Spleen (tissue), 7 donors: ENCODE data around the gene PXT1.

Experiments
- CTCF ChIP-seq, 11 experiments: fragments of 200-600 bp in 7 of 11; fragments of 450-650 bp in 4 of 11; sonication (generic) in 4 of 11; IDR thresholded peaks in 8 of 11; conservative IDR thresholded peaks in 3 of 11; 1 replicate in 7 of 11; 2 replicates in 4 of 11; pipeline versions ENCODE4 v1.4.0 to v1.8.0; 2016 to 2021; ENCODE audit warnings: antibody characterized with exemption in 11 of 11, inconsistent platforms in 4 of 11, mild to moderate bottlenecking in 1 of 11
- POLR2A ChIP-seq, 3 donors: fragments of 450-650 bp; IDR thresholded peaks; one replicate each; pipeline ENCODE4 v1.5.1; 2017; ENCODE audit warnings: antibody characterized with exemption in 3 of 3, mild to moderate bottlenecking in 1 of 3
- POLR2AphosphoS5 ChIP-seq, 3 donors: sonication (generic); formaldehyde crosslinking; IDR thresholded peaks; one replicate each; pipeline ENCODE4 v1.5.1; 2017; ENCODE audit warnings: antibody characterized with exemption in 3 of 3
- donor health status: DM: no; HTN: no; CAD: no; lungs with moderate emphysema.
- donor health status: DM: no; HTN: no; CAD: no.
- donor health status: DM: no; HTN: no; CAD: no.

- TF ChIP-seq CTCF (IDR thresholded peaks at IDR 0.05 in 8 of 11, conservative IDR thresholded peaks at IDR 0.05 in 3 of 11): no peak
- no peak for TF ChIP-seq POLR2AphosphoS5 (IDR thresholded peaks at IDR 0.05)
- no peak for TF ChIP-seq POLR2A (IDR thresholded peaks at IDR 0.05)
These were observed 74.2 kb downstream of the PXT1 start for GRCh38 chr6:36368421-36368820.
